Measurements from ENCODE around the gene HYOU1. TPM values are rescaled to one million over a fixed set of nuclear protein-coding genes. Genes with fewer than 3 reads are reported as not detected.

Gene HYOU1
- total and polyA plus RNA-seq, 2 of the 8 experiments (the other 6 are each of a cell fraction or from before 2014, with no cell fraction given) = 239 to 295 TPM

GRCh38 chr11:119093942-119094815, 37.2 kb upstream of the HYOU1 start:
- 2% methylated on average over 54 of the region's 81 CpGs; no CpG with 5 or more reads in 1 of the 2 experiments for WGBS, 2 experiments (ENCODE audit: extremely low coverage in 1 of 2, insufficient coverage in 1 of 2, insufficient read length in 1 of 2, insufficient replicate concordance in 2 of 2, low coverage in 1 of 2, low lambda C conversion rate in 2 of 2, missing lambda C conversion rate in 1 of 2)
- no peaks in the 10 kb centered on the region for H3K9me3 ChIP-seq (ENCODE audit: insufficient read depth in 2 of 2, low read depth in 1 of 2, low read length in 1 of 2)
- H3K4me2 ChIP-seq (ENCODE audit: insufficient read depth in 1 of 2, low read depth in 2 of 2, low read length in 2 of 2) = peak overlapping the region; percentile 95 to 96
- DNase-seq (ENCODE audit: low read depth in 1 of 2, low spot score in 2 of 2) (peak in 1 of 2 experiments; percentile 60), FAIRE-seq (no peak)
- H3K23me2 ChIP-seq (ENCODE audit: low read depth, low read length) = peaks cover 2% of the 10 kb centered on the region; the same call in 1 of the 2 replicates
- H4K20me1 ChIP-seq (replicated peaks in 1 of 2; ENCODE audit: control insufficient read depth in 1 of 2, insufficient read depth in 2 of 2, low read length in 2 of 2) = peaks cover 16 to 18% of the 10 kb centered on the region in 2 experiments
- no peaks in the 10 kb centered on the region for H3K27me3 ChIP-seq (replicated peaks in 1 of 4; ENCODE audit: control insufficient read depth in 3 of 4, extremely low read depth in 1 of 4, insufficient read depth in 3 of 4, low read length in 3 of 4)
- no peak overlapping the region for H4K91ac ChIP-seq (replicated peaks; ENCODE audit: insufficient read length, low read length)
- no peak overlapping the region for H3K14ac ChIP-seq (ENCODE audit: insufficient read length)
- peak overlapping the region; percentile 5; the same call in 1 of the 2 replicates for H4K8ac ChIP-seq (ENCODE audit: extremely low read depth, insufficient read depth, low read length)
- peak overlapping the region; percentile 89 to 98 (median 95) for H3K9ac ChIP-seq (replicated peaks in 1 of 4; ENCODE audit: extremely low read depth in 1 of 4, low read depth in 3 of 4, low read length in 3 of 4)
- no peak overlapping the region for H2AFZ ChIP-seq (ENCODE audit: low read length)
- CTCF ChIA-PET (ENCODE audit: partially characterized antibody) = interaction anchor here (0.6 to 2.0 kb wide), 6 partner anchors 11 to 223 kb away, joined by 3 to 11 read pairs (median 4); partner anchors contain the start of genes NLRX1 and VPS11
- H3K27ac ChIP-seq (ENCODE audit: low read depth, low read length) = peak overlapping the region; percentile 22; the same call in 1 of the 2 replicates
- peaks cover 18 to 32% of the 10 kb centered on the region in 2 experiments for H3K79me2 ChIP-seq (ENCODE audit: control insufficient read depth in 1 of 2, insufficient read depth in 2 of 2, low read length in 2 of 2)
- H3K23ac ChIP-seq (ENCODE audit: insufficient read length) = no peak overlapping the region
- POLR2A ChIA-PET (ENCODE audit: partially characterized antibody) = interaction anchor here (0.5 to 8.6 kb wide), 57 partner anchors 9 to 516 kb away, joined by 3 to 141 read pairs (median 4); partner anchors contain the start of genes ABCG4, C2CD2L, CBL and HINFP
- peak overlapping the region; percentile 85 to 97 (median 92) for H3K4me3 ChIP-seq (ENCODE audit: extremely low read depth in 1 of 4, insufficient read depth in 2 of 4, low read depth in 3 of 4, low read length in 4 of 4)
- no peak overlapping the region for H2AK5ac ChIP-seq (ENCODE audit: low read depth, low read length)
- H3K36me3 ChIP-seq (ENCODE audit: control insufficient read depth in 2 of 4, insufficient read depth in 4 of 4, low read length in 3 of 4) = peaks cover 8 to 61% (median 29%) of the 10 kb centered on the region in 4 experiments; a peak in 6 of 8 replicates
- H3K79me1 ChIP-seq (ENCODE audit: low read depth, low read length) = peaks cover 8% of the 10 kb centered on the region
- 0 out of 2 replicates have a peak overlapping the region, but pooled peaks have one; percentile 11 for H3K18ac ChIP-seq (ENCODE audit: extremely low read depth, low read length)
- H2BK5ac ChIP-seq (ENCODE audit: low read depth, low read length) = peak overlapping the region; percentile 91; the same call in 1 of the 2 replicates
- no peak overlapping the region for H2BK20ac ChIP-seq (ENCODE audit: low read length)
- H3K56ac ChIP-seq (replicated peaks; ENCODE audit: insufficient read length, low read depth, low read length) = peak overlapping the region; percentile 50
- H3K4me1 ChIP-seq (replicated peaks in 1 of 4; ENCODE audit: control insufficient read depth in 3 of 4, insufficient read depth in 4 of 4, low read length in 3 of 4) = peaks cover 0 to 13% (median 3%) of the 10 kb centered on the region in 4 experiments; a peak in 5 of 7 replicates
- H2BK15ac ChIP-seq (ENCODE audit: low read length) = no peak overlapping the region
- H3K4ac ChIP-seq (replicated peaks; ENCODE audit: insufficient read length, low read depth, low read length) = no peak overlapping the region
- H4K5ac ChIP-seq (ENCODE audit: insufficient read length, low read depth, low read length) = no peak overlapping the region
- H2BK12ac ChIP-seq (ENCODE audit: low read depth, low read length) = no peak overlapping the region
- H2BK120ac ChIP-seq (replicated peaks; ENCODE audit: low read depth, low read length) = no peak overlapping the region
- TF ChIP-seq USF2 (IDR thresholded peaks at IDR 0.05; ENCODE audit: low read length) (no peak), SIRT6 (IDR thresholded peaks at IDR 0.05; ENCODE audit: low read length) (no peak), POLR2A (IDR thresholded peaks at IDR 0.05; ENCODE audit: control extremely low read depth in 1 of 2, low read depth in 2 of 2, low read length in 2 of 2) (peak; percentile 47 to 70; a peak in 1 of 3 replicates), CHD1 (IDR thresholded peaks at IDR 0.05; ENCODE audit: low read depth, low read length) (no peak), TBP (IDR thresholded peaks at IDR 0.05; ENCODE audit: low read depth, low read length) (peak; percentile 6; the same call in 1 of the 2 replicates), CTCF (IDR thresholded peaks at IDR 0.05; ENCODE audit: control extremely low read depth in 1 of 3, insufficient read depth in 1 of 3, low read depth in 1 of 3, low read length in 3 of 3) (no peak), PHF8 (conservative IDR thresholded peaks at IDR 0.05; ENCODE audit: low read depth, low read length) (peak; percentile 8; the same call in 1 of the 2 replicates)

Data from H1 (cell line).